Measurements from ENCODE around the gene PIP5K1B.

GRCh38 chr9:68738358-68738757, 33.3 kb downstream of the PIP5K1B start:
- TF ChIP-seq POLR2AphosphoS5 (IDR thresholded peaks at IDR 0.05; ENCODE audit: low read depth, low read length): no peak
- TF ChIP-seq SIN3A (IDR thresholded peaks at IDR 0.05; ENCODE audit: borderline replicate concordance, insufficient read depth, low read length): no peak

Data from PFSK-1 (cell line).